Liver (tissue), 9 donors: Measurements from ENCODE around the gene PAK4. TPM values are rescaled to one million over a fixed set of nuclear protein-coding genes. Genes with fewer than 3 reads are reported as not detected.

Source experiments
- DNase-seq: peaks from one replicate; pipeline ENCODE4 v3.0.0-alpha.2; 2017; ENCODE audit warnings: low spot score
- H3K27ac ChIP-seq, 2 donors: one replicate each; pipeline ENCODE4 v1.7.0; 2013; ENCODE audit warnings: inconsistent platforms in 2 of 2, low read length in 2 of 2, control low read depth in 1 of 2, low read depth in 1 of 2, mild to moderate bottlenecking in 1 of 2
- H3K27me3 ChIP-seq, 4 donors: one replicate each; pipeline versions ENCODE4 v1.6.1 to v1.7.0; 2013; ENCODE audit warnings: low read length in 3 of 4, inconsistent platforms in 1 of 4, mild to moderate bottlenecking in 1 of 4, moderate library complexity in 1 of 4; ENCODE audit not compliant: control insufficient read depth in 4 of 4, insufficient read depth in 4 of 4
- H3K36me3 ChIP-seq, 4 donors: one replicate each; pipeline versions ENCODE4 v1.6.1 to v1.7.0; 2013; ENCODE audit warnings: low read length in 3 of 4, mild to moderate bottlenecking in 3 of 4, low read depth in 1 of 4, moderate library complexity in 1 of 4; ENCODE audit not compliant: control insufficient read depth in 4 of 4, insufficient read depth in 3 of 4
- H3K4me1 ChIP-seq, 4 donors: one replicate each; pipeline versions ENCODE4 v1.6.1 to v1.7.0; 2013; ENCODE audit warnings: low read length in 3 of 4, mild to moderate bottlenecking in 3 of 4, moderate library complexity in 1 of 4; ENCODE audit not compliant: control insufficient read depth in 4 of 4, insufficient read depth in 4 of 4
- H3K4me3 ChIP-seq, 3 donors: one replicate each; pipeline versions ENCODE4 v1.6.1 to v1.7.0; 2013; ENCODE audit warnings: low read length in 3 of 3, control low read depth in 1 of 3, low read depth in 1 of 3, mild to moderate bottlenecking in 1 of 3
- H3K9ac ChIP-seq, 2 donors: one replicate each; pipeline ENCODE4 v1.7.0; 2013; ENCODE audit warnings: low read length in 2 of 2, mild to moderate bottlenecking in 2 of 2, moderate library complexity in 2 of 2, control low read depth in 1 of 2, low read depth in 1 of 2
- H3K9me3 ChIP-seq, 4 donors: one replicate each; pipeline versions ENCODE4 v1.6.1 to v1.7.0; 2013; ENCODE audit warnings: low read length in 3 of 4; ENCODE audit not compliant: control insufficient read depth in 4 of 4
- ATF3 ChIP-seq: IDR thresholded peaks from 2 replicates; pipeline ENCODE4 v1.6.1; 2016; ENCODE audit warnings: antibody characterized with exemption
- CTCF ChIP-seq: fragments of 150-350 bp; IDR thresholded peaks from 2 replicates; pipeline ENCODE4 v1.5.1; 2017; ENCODE audit warnings: improper control_type of control experiment, low read depth, low read length; ENCODE audit not compliant: missing input control
- EGR1 ChIP-seq, 2 donors: IDR thresholded peaks; 2 replicates each; pipeline ENCODE4 v1.6.1; 2016 to 2018; ENCODE audit warnings: antibody characterized with exemption in 2 of 2, low read depth in 2 of 2
- FOXA1 ChIP-seq: IDR thresholded peaks from 2 replicates; pipeline ENCODE4 v1.6.1; 2016; ENCODE audit warnings: antibody characterized with exemption
- JUND ChIP-seq, 2 donors: IDR thresholded peaks; 2 replicates each; pipeline ENCODE4 v1.6.1; 2016; ENCODE audit warnings: antibody characterized with exemption in 2 of 2
- MAX ChIP-seq: IDR thresholded peaks from 2 replicates; pipeline ENCODE4 v1.6.1; 2016; ENCODE audit warnings: antibody characterized with exemption
- REST ChIP-seq: IDR thresholded peaks from 2 replicates; pipeline ENCODE4 v1.6.1; 2016; ENCODE audit warnings: antibody characterized with exemption, mild to moderate bottlenecking
- RXRA ChIP-seq, 2 donors: IDR thresholded peaks; 2 replicates each; pipeline ENCODE4 v1.6.1; 2017 to 2018; ENCODE audit warnings: antibody characterized with exemption in 2 of 2, mild to moderate bottlenecking in 1 of 2
- TAF1 ChIP-seq: conservative IDR thresholded peaks from 2 replicates; pipeline ENCODE4 v1.6.1; 2016; ENCODE audit warnings: antibody characterized with exemption, mild to moderate bottlenecking
- ZBTB33 ChIP-seq: IDR thresholded peaks from 2 replicates; pipeline ENCODE4 v1.6.1; 2016; ENCODE audit warnings: antibody characterized with exemption
- WGBS: extraction: QIAGEN DNeasy Blood & Tissue Kit; methylation state at CpG from one replicate; pipeline ENCODE4 v1.1.7; 2013; 5-methylcytosine and 5-hydroxymethylcytosine counted together
- polyA plus RNA-seq, 2 donors: library from polyadenylated mRNA; stranded (reverse) in 1 of 2; unstranded in 1 of 2; fragments of 200-250 nt in 1 of 2; fragments of >200 nt in 1 of 2; fragmentation: Nextera tagmentation in 1 of 2; extraction: Ambion mirVana in 1 of 2; gene quantifications; one replicate each; pipeline versions ENCODE4 v1.2.1 to v1.2.3, GENCODE V29; 2013 to 2015
- total RNA-seq, 2 donors: library from RNA; depleted of rRNA; stranded (reverse); fragments of >200 nt; gene quantifications; one replicate each; pipeline ENCODE4 v1.2.3, GENCODE V29; 2014
- donor health status: healthy.
- donor health status: healthy.
- donor health status: healthy.
- donor health status: healthy.
- donor health status: healthy.

The PAK4 gene
- total and polyA plus RNA-seq, 4 donors = 5.4 to 16.6 (median 7.7) TPM

- WGBS = 75% methylated on average over 4 of the region's 4 CpGs
Observed at GRCh38 chr19:39086386-39086785, 39.2 kb upstream of the PAK4 start.

More at GRCh38 chr19:39086386-39086785, 39.2 kb upstream of the PAK4 start:
- Histone ChIP-seq H3K36me3 (no peaks in the 10 kb centered on the region), H3K9me3 (no peaks in the 10 kb centered on the region), H3K4me1 (peaks cover 4 to 10% (median 6%) of the 10 kb centered on the region in 4 donors), H3K27ac (no peak overlapping the region), H3K27me3 (peaks cover 0 to 3% (median 0%) of the 10 kb centered on the region in 4 donors), H3K9ac (no peak overlapping the region), H3K4me3 (no peak overlapping the region)
- TF ChIP-seq TAF1 = no peak
- TF ChIP-seq ATF3 = no peak
- TF ChIP-seq EGR1 (IDR thresholded peaks at IDR 0.05; ENCODE audit: low read depth in 2 of 2) = no peak
- TF ChIP-seq FOXA1 = no peak
- no peak for TF ChIP-seq RXRA (IDR thresholded peaks at IDR 0.05)
- TF ChIP-seq CTCF = no peak
- no peak for TF ChIP-seq MAX
- no peak for TF ChIP-seq ZBTB33
- TF ChIP-seq REST = no peak
- no peak for TF ChIP-seq JUND (IDR thresholded peaks at IDR 0.05)
- DNase-seq = no peak
